Kidney (tissue), 14 donors: ENCODE data around the gene POR. TPM values are rescaled to one million over a fixed set of nuclear protein-coding genes. Genes with fewer than 3 reads are reported as not detected.

Experiments used
- DNase-seq, 5 donors: peaks; one replicate each; pipeline ENCODE4 v3.0.0-alpha.2; 2013 to 2020
- FAIRE-seq: peaks from 2 replicates; lab custom pipeline; 2012; peaks lifted over from hg19 to GRCh38; lab: Jason Lieb, UNC
- H3K27ac ChIP-seq, 2 donors: one replicate each; pipeline ENCODE4 v1.7.0; 2013; ENCODE audit warnings: low read depth in 2 of 2, low read length in 2 of 2, inconsistent platforms in 1 of 2
- H3K27me3 ChIP-seq: one replicate; pipeline ENCODE4 v1.7.1; 2013; ENCODE audit warnings: low read length, inconsistent platforms; ENCODE audit not compliant: control insufficient read depth, insufficient read depth
- H3K36me3 ChIP-seq, 3 donors: one replicate each; pipeline versions ENCODE4 v1.7.0 to v1.7.1; 2013; ENCODE audit warnings: low read length in 3 of 3, control low read depth in 1 of 3, inconsistent platforms in 1 of 3; ENCODE audit not compliant: insufficient read depth in 3 of 3, control insufficient read depth in 2 of 3
- H3K4me1 ChIP-seq, 3 donors: one replicate each; pipeline versions ENCODE4 v1.7.0 to v1.7.1; 2013; ENCODE audit warnings: low read length in 3 of 3, inconsistent platforms in 1 of 3, low read depth in 1 of 3; ENCODE audit not compliant: control insufficient read depth in 2 of 3, insufficient read depth in 2 of 3
- H3K4me3 ChIP-seq, 3 donors: one replicate each; pipeline versions ENCODE4 v1.7.0 to v1.8.1; 2013; ENCODE audit warnings: low read length in 3 of 3, control low read depth in 1 of 3, inconsistent platforms in 1 of 3
- H3K9ac ChIP-seq, 3 donors: one replicate each; pipeline versions ENCODE4 v1.7.0 to v1.7.1; 2013; ENCODE audit warnings: low read length in 3 of 3, control low read depth in 1 of 3, inconsistent platforms in 1 of 3
- H3K9me3 ChIP-seq, 3 donors: one replicate each; pipeline versions ENCODE4 v1.7.0 to v1.7.1; 2013; ENCODE audit warnings: low read length in 3 of 3, control low read depth in 1 of 3, inconsistent platforms in 1 of 3; ENCODE audit not compliant: control insufficient read depth in 2 of 3, insufficient read depth in 1 of 3
- CTCF ChIP-seq: IDR thresholded peaks from 3 replicates; pipeline ENCODE4 v1.5.1; 2012; ENCODE audit warnings: mild to moderate bottlenecking, moderate library complexity, borderline replicate concordance; ENCODE audit not compliant: insufficient read depth; ENCODE audit errors: extremely low read depth
- intact Hi-C: fragments of 100-400 bp; cut with DNase I; formaldehyde crosslinking; loops from one replicate; pipeline ENCODE4 v1.11.1; 2022
- polyA plus RNA-seq: library from polyadenylated mRNA; stranded (reverse); fragments of 350-450 nt; fragmentation: Illumina TruSeq; extraction: RNeasy Lipid Tissue Mini Kit (QIAGEN cat#74804); gene quantifications from one replicate; pipeline ENCODE4 v1.2.3, GENCODE V29; 2014; ENCODE audit warnings: low read depth, low replicate concordance; ENCODE audit not compliant: insufficient read depth
- total RNA-seq: library from RNA; stranded (reverse); fragmentation: NEBNext Ultra II Directional; extraction: Animal tissue kit (Norgen Biotek cat#: 25700); gene quantifications from one replicate; pipeline ENCODE4 v1.2.1, GENCODE V29; 2021
- donor health status: control.
- donor health status: control.
- donor health status: control.
- donor health status: control.
- donor health status: control.
- donor health status: DM: yes; HTN: yes; CAD: no.
- donor health status: Normal renal cell carcinoma (clear cell type).

Gene POR
- total and polyA plus RNA-seq, 2 donors from 2014 or later, result 122 to 130 TPM

- H3K9ac ChIP-seq, result no peak overlapping the region
Measured at GRCh38 chr7:75924889-75925288, 9.9 kb downstream of the POR start.

GRCh38 chr7:75925717-75926435 is 10.9 kb downstream of the POR start:
- FAIRE-seq (no peak), DNase-seq (no peak)
- no peak overlapping the region for H3K4me3 ChIP-seq
- intact Hi-C loops, result no loop called here
- no peak overlapping the region for H3K9ac ChIP-seq
- H3K9me3 ChIP-seq, result no peaks in the 10 kb centered on the region
- H3K4me1 ChIP-seq, result peaks cover 0 to 14% (median 9%) of the 10 kb centered on the region in 3 donors
- peaks cover 0 to 5% (median 0%) of the 10 kb centered on the region in 3 donors for H3K36me3 ChIP-seq
- H3K27ac ChIP-seq, result no peak overlapping the region
- TF ChIP-seq CTCF, result no peak
- no peaks in the 10 kb centered on the region for H3K27me3 ChIP-seq

More at GRCh38 chr7:75924889-75925288, 9.9 kb downstream of the POR start:
- TF ChIP-seq CTCF, result no peak
- Histone ChIP-seq H3K27ac (no peak overlapping the region), H3K36me3 (peaks cover 0 to 5% (median 0%) of the 10 kb centered on the region in 3 donors), H3K4me1 (peaks cover 0 to 18% (median 11%) of the 10 kb centered on the region in 3 donors), H3K27me3 (no peaks in the 10 kb centered on the region), H3K4me3 (no peak overlapping the region), H3K9me3 (no peaks in the 10 kb centered on the region)
- intact Hi-C loops, result no loop called here
- no peak for DNase-seq
- no peak for FAIRE-seq

- H3K36me3 ChIP-seq, result peaks cover 0 to 5% (median 0%) of the 10 kb centered on the region in 3 donors
- FAIRE-seq, result no peak
- no peak overlapping the region for H3K9ac ChIP-seq
- no peak overlapping the region for H3K27ac ChIP-seq
- H3K4me1 ChIP-seq, result peaks cover 0 to 5% (median 3%) of the 10 kb centered on the region in 3 donors
- intact Hi-C loops, result no loop called here
- no peaks in the 10 kb centered on the region for H3K27me3 ChIP-seq
- H3K9me3 ChIP-seq, result no peaks in the 10 kb centered on the region
- DNase-seq, result no peak
- no peak overlapping the region for H3K4me3 ChIP-seq
- TF ChIP-seq CTCF, result no peak
Measured at GRCh38 chr7:75928568-75928914, 13.6 kb downstream of the POR start.

GRCh38 chr7:75931680-75932079 is 16.7 kb downstream of the POR start:
- H3K4me1 ChIP-seq, result no peaks in the 10 kb centered on the region
- no peak overlapping the region for H3K9ac ChIP-seq
- H3K4me3 ChIP-seq, result no peak overlapping the region
- DNase-seq, result peak in 1 of 5 donors; percentile 37
- no peaks in the 10 kb centered on the region for H3K36me3 ChIP-seq
- no peaks in the 10 kb centered on the region for H3K9me3 ChIP-seq
- intact Hi-C loops, result no loop called here
- no peaks in the 10 kb centered on the region for H3K27me3 ChIP-seq
- no peak for TF ChIP-seq CTCF
- H3K27ac ChIP-seq, result no peak overlapping the region
- no peak for FAIRE-seq
